SU-DHL-6 (cell line): ENCODE results near the gene SDC4.

Experiments
- H2AFZ ChIP-seq: fragments of 200-600 bp; sonication (generic); 2 replicates; pipeline ENCODE4 v1.6.1; 2014; ENCODE audit warnings: low read depth, mild to moderate bottlenecking, moderate library complexity, mixed read lengths, antibody characterized with exemption, low read length; ENCODE audit not compliant: severe bottlenecking
- H3F3A ChIP-seq: fragments of 200-600 bp; shearing (Covaris generic); 2 replicates; pipeline ENCODE4 v1.6.0; 2016; ENCODE audit warnings: antibody characterized with exemption, mild to moderate bottlenecking; ENCODE audit not compliant: insufficient read depth
- H3K27ac ChIP-seq: fragments of 200-600 bp; sonication (generic); 2 replicates; pipeline ENCODE4 v1.5.1; 2016; ENCODE audit warnings: low read depth, mild to moderate bottlenecking, low read length, moderate library complexity, mixed read lengths
- H3K27me3 ChIP-seq: fragments of 200-600 bp; sonication (generic), shearing (Covaris generic); 2 replicates; pipeline ENCODE4 v1.6.0; 2014; ENCODE audit warnings: mild to moderate bottlenecking, low read length
- H3K36me3 ChIP-seq: fragments of 200-600 bp; sonication (generic); 2 replicates; pipeline ENCODE4 v1.6.1; 2014; ENCODE audit warnings: mild to moderate bottlenecking, low read length, mixed read lengths
- H3K4me2 ChIP-seq: fragments of 300-600, 200-600 bp; shearing (Covaris generic), sonication (generic); 2 replicates; pipeline ENCODE4 v1.6.0; 2014; ENCODE audit warnings: low read length, low read depth, mild to moderate bottlenecking; ENCODE audit not compliant: poor library complexity, severe bottlenecking
- H3K4me3 ChIP-seq: fragments of 200-600 bp; sonication (generic); 2 replicates; pipeline ENCODE4 v1.5.1; 2014; ENCODE audit warnings: antibody characterized with exemption, low read length, mild to moderate bottlenecking, mixed read lengths; ENCODE audit not compliant: insufficient read depth, poor library complexity, severe bottlenecking
- H3K79me2 ChIP-seq: fragments of 200-600 bp; sonication (generic); 2 replicates; pipeline ENCODE4 v1.6.1; 2014; ENCODE audit warnings: mild to moderate bottlenecking, low read length, moderate library complexity; ENCODE audit not compliant: insufficient read depth
- H3K9ac ChIP-seq: fragments of 200-600 bp; sonication (generic); 2 replicates; pipeline ENCODE4 v1.7.0; 2014; ENCODE audit warnings: mild to moderate bottlenecking, low read length
- H3K9me2 ChIP-seq: fragments of 200-600 bp; sonication (generic); replicated peaks from 2 replicates; pipeline ENCODE4 v1.6.1; 2014; ENCODE audit warnings: low read length; ENCODE audit not compliant: insufficient read depth
- H3K9me3 ChIP-seq: fragments of 200-600 bp; sonication (generic); 2 replicates; pipeline ENCODE4 v1.6.1; 2014; ENCODE audit warnings: low read length, mixed read lengths; ENCODE audit not compliant: insufficient read depth
- H4K20me1 ChIP-seq: fragments of 200-600 bp; sonication (generic); 2 replicates; pipeline ENCODE4 v1.6.1; 2014; ENCODE audit warnings: low read depth, mild to moderate bottlenecking, antibody characterized with exemption, low read length, moderate library complexity, mixed read lengths
- CTCF ChIP-seq: fragments of 200-600 bp; sonication (generic); IDR thresholded peaks from one replicate; pipeline ENCODE4 v1.5.1; 2017; ENCODE audit warnings: antibody characterized with exemption, mild to moderate bottlenecking, low read length, moderate library complexity; ENCODE audit not compliant: insufficient read depth, poor library complexity, severe bottlenecking
- EZH2phosphoT487 ChIP-seq: fragments of 200-600 bp; sonication (generic), shearing (Covaris generic); conservative IDR thresholded peaks from 2 replicates; pipeline ENCODE4 v1.6.1; 2018; ENCODE audit warnings: mild to moderate bottlenecking, antibody characterized with exemption, low read length, moderate library complexity, mixed read lengths

SDC4 gene

GRCh38 chr20:45328451-45328850 lies 19.8 kb downstream of the SDC4 start:
- TF ChIP-seq CTCF (no peak), EZH2phosphoT487 (no peak)
- no peaks in the 10 kb centered on the region for H3K27me3 ChIP-seq
- no peak overlapping the region for H3K27ac ChIP-seq

GRCh38 chr20:45325371-45325770 lies 22.9 kb downstream of the SDC4 start:
- Histone ChIP-seq H3K36me3 (no peaks in the 10 kb centered on the region), H3K4me2 (no peak overlapping the region), H3K9me3 (no peaks in the 10 kb centered on the region), H3K79me2 (no peaks in the 10 kb centered on the region), H4K20me1 (no peaks in the 10 kb centered on the region), H3K9ac (no peak overlapping the region), H3K4me3 (no peak overlapping the region), H3F3A (peaks cover 19% of the 10 kb centered on the region), H2AFZ (no peak overlapping the region), H3K9me2 (no peaks in the 10 kb centered on the region), H3K27me3 (no peaks in the 10 kb centered on the region), H3K27ac (no peak overlapping the region)
- TF ChIP-seq EZH2phosphoT487 (no peak), CTCF (no peak)

More at GRCh38 chr20:45328451-45328850, 19.8 kb downstream of the SDC4 start:
- Histone ChIP-seq H3K4me3 (no peak overlapping the region), H3K9ac (no peak overlapping the region), H3K36me3 (no peaks in the 10 kb centered on the region), H2AFZ (no peak overlapping the region), H3K9me2 (no peaks in the 10 kb centered on the region), H3F3A (no peaks in the 10 kb centered on the region), H4K20me1 (no peaks in the 10 kb centered on the region), H3K9me3 (no peaks in the 10 kb centered on the region), H3K4me2 (no peak overlapping the region), H3K79me2 (no peaks in the 10 kb centered on the region)

GRCh38 chr20:45323731-45324130 lies 24.5 kb downstream of the SDC4 start:
- no peak overlapping the region for H3K4me2 ChIP-seq
- no peak overlapping the region for H2AFZ ChIP-seq
- H3K27ac ChIP-seq: no peak overlapping the region
- H3K27me3 ChIP-seq: no peaks in the 10 kb centered on the region
- H3K9me2 ChIP-seq: no peaks in the 10 kb centered on the region
- TF ChIP-seq CTCF: no peak
- no peak for TF ChIP-seq EZH2phosphoT487
- no peaks in the 10 kb centered on the region for H4K20me1 ChIP-seq
- peaks cover 19% of the 10 kb centered on the region for H3F3A ChIP-seq
- no peaks in the 10 kb centered on the region for H3K79me2 ChIP-seq
- H3K36me3 ChIP-seq: no peaks in the 10 kb centered on the region
- no peak overlapping the region for H3K4me3 ChIP-seq
- H3K9me3 ChIP-seq: no peaks in the 10 kb centered on the region
- H3K9ac ChIP-seq: no peak overlapping the region

- TF ChIP-seq CTCF: peak; percentile 30
- TF ChIP-seq EZH2phosphoT487: no peak
- H3K4me3 ChIP-seq: no peak overlapping the region
- H3F3A ChIP-seq: peaks cover 19% of the 10 kb centered on the region
- H3K27me3 ChIP-seq: no peaks in the 10 kb centered on the region
- H3K9ac ChIP-seq: no peak overlapping the region
- no peaks in the 10 kb centered on the region for H3K79me2 ChIP-seq
- no peaks in the 10 kb centered on the region for H3K9me3 ChIP-seq
- H3K9me2 ChIP-seq: no peaks in the 10 kb centered on the region
- no peaks in the 10 kb centered on the region for H3K36me3 ChIP-seq
- no peak overlapping the region for H2AFZ ChIP-seq
- no peaks in the 10 kb centered on the region for H4K20me1 ChIP-seq
- H3K4me2 ChIP-seq: no peak overlapping the region
- no peak overlapping the region for H3K27ac ChIP-seq
Observed at GRCh38 chr20:45322952-45323383, 25.3 kb downstream of the SDC4 start.
